Suprapubic skin (tissue), 4 donors: ENCODE results near the gene STXBP2.

ENCODE experiments used
- EP300 ChIP-seq: sonication (generic); formaldehyde crosslinking; IDR thresholded peaks from one replicate; pipeline ENCODE4 v1.6.1; 2017; ENCODE audit warnings: antibody characterized with exemption
- POLR2A ChIP-seq, 2 donors: fragments of 450-650 bp; IDR thresholded peaks; one replicate each; pipeline ENCODE4 v1.6.1; 2017; ENCODE audit warnings: antibody characterized with exemption in 2 of 2, mild to moderate bottlenecking in 2 of 2, moderate library complexity in 2 of 2
- POLR2AphosphoS5 ChIP-seq, 3 donors: sonication (generic); formaldehyde crosslinking; IDR thresholded peaks; one replicate each; pipeline ENCODE4 v1.6.1; 2017; ENCODE audit warnings: antibody characterized with exemption in 3 of 3
- TF ChIP-seq, protein P1 (sequence below), 2 donors: fragments of 200-600 bp in 1 of 2; fragments of 450-650 bp in 1 of 2; sonication (generic) in 1 of 2; IDR thresholded peaks; one replicate each; pipeline ENCODE4 v1.5.1; 2016 to 2019; ENCODE audit warnings: antibody characterized with exemption in 2 of 2, mild to moderate bottlenecking in 1 of 2, moderate library complexity in 1 of 2

DNA sequence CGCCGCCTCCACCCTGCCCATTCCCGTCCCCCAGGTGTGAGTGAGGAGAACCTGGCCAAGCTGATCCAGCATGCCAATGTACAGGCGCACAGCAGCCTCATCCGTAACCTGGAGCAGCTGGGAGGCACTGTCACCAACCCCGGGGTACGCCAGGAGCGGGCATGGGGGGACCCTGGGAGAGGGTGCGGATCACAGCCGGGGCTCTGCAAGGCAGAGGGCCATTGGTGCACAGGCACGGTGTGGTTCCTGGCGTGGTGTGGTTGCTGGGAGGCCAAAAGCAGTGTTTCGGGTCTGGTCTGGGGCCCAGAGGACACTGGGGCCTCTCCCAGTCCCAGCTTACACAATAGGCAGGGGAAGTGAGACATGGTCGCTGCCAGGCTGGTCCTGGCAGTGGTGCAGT, 8.3 kb downstream of the STXBP2 start:
- TF ChIP-seq EP300 (no peak), POLR2A (IDR thresholded peaks at IDR 0.05) (no peak), POLR2AphosphoS5 (IDR thresholded peaks at IDR 0.05) (no peak)
- TF ChIP-seq, protein P1, sequence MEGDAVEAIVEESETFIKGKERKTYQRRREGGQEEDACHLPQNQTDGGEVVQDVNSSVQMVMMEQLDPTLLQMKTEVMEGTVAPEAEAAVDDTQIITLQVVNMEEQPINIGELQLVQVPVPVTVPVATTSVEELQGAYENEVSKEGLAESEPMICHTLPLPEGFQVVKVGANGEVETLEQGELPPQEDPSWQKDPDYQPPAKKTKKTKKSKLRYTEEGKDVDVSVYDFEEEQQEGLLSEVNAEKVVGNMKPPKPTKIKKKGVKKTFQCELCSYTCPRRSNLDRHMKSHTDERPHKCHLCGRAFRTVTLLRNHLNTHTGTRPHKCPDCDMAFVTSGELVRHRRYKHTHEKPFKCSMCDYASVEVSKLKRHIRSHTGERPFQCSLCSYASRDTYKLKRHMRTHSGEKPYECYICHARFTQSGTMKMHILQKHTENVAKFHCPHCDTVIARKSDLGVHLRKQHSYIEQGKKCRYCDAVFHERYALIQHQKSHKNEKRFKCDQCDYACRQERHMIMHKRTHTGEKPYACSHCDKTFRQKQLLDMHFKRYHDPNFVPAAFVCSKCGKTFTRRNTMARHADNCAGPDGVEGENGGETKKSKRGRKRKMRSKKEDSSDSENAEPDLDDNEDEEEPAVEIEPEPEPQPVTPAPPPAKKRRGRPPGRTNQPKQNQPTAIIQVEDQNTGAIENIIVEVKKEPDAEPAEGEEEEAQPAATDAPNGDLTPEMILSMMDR (IDR thresholded peaks at IDR 0.05): no peak
